Gastrocnemius medialis (tissue), 4 donors: ENCODE results near the gene MYH10.
"Not testable (repeated sequence)": the region's sequence is repeated elsewhere in the genome, so short reads cannot be mapped to it uniquely, and the experiment has no call there.

Experiments used
- CTCF ChIP-seq, 5 experiments: fragments of 450-650 bp in 3 of 5; fragments of 200-600 bp in 2 of 5; sonication (generic) in 2 of 5; IDR thresholded peaks in 4 of 5; conservative IDR thresholded peaks in 1 of 5; 1 replicate in 4 of 5; 2 replicates in 1 of 5; pipeline ENCODE4 v1.5.1; 2016 to 2019; ENCODE audit warnings: antibody characterized with exemption in 5 of 5, mild to moderate bottlenecking in 3 of 5, moderate library complexity in 3 of 5
- POLR2A ChIP-seq, 2 donors: fragments of 450-650 bp; IDR thresholded peaks; one replicate each; pipeline ENCODE4 v1.6.1; 2017; ENCODE audit warnings: antibody characterized with exemption in 2 of 2, mild to moderate bottlenecking in 2 of 2, moderate library complexity in 2 of 2

DNA sequence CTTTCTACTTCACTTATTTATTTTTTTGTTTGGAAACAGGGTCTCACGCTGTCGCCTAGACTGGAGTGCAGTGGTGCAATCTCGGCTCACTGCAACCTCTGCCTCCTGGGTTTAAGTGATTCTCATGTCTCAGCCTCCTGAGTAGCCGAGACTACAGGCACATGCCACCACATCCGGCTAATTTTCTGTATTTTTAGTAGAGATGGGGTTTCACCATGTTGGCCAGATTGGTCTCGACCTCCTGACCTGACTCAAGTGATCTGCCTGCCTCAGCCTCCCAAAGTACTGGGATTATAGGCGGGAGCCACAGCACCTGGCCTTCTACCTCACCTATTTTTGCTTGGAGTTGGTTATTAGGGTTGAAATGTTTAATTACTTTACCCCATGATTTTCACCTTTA lies 90.5 kb downstream of the MYH10 start:
- not testable (repeated sequence) for TF ChIP-seq CTCF (IDR thresholded peaks at IDR 0.05 in 4 of 5, conservative IDR thresholded peaks at IDR 0.05 in 1 of 5); POLR2A (IDR thresholded peaks at IDR 0.05)
